HCT116 (cell line): Measurements from ENCODE around the gene UNC79. TPM values are rescaled to one million over a fixed set of nuclear protein-coding genes. Genes with fewer than 3 reads are reported as not detected.

Experiments
- ATAC-seq: fragments of 200-7000 bp; cut with Tn5 transposase; 2 replicates; pipeline ENCODE4 v1.9.1; 2020; ENCODE audit warnings: mild to moderate bottlenecking, moderate library complexity
- BruUV-seq: library from RNA; stranded (reverse); fragments of 400-500 nt; replicated peaks from 2 replicates; lab custom pipeline; 2021; lab: Mats Ljungman, UMichigan
- CTCF ChIA-PET: fragments of 300-600 bp; sonication (Branson Sonifier 250); formaldehyde crosslinking; loops from one replicate; lab custom pipeline; 2021; ENCODE audit warnings: antibody characterized with exemption; lab: Charles Lee
- POLR2A ChIA-PET: fragments of 300-600, 350-600 bp; sonication (Branson Sonifier 250); formaldehyde crosslinking; loops from one replicate; lab custom pipeline; 2021; ENCODE audit warnings: antibody characterized with exemption; lab: Charles Lee
- RAD21 ChIA-PET, 2 experiments: fragments of 300-600 bp; sonication (Branson Sonifier 250); formaldehyde crosslinking; loops; one replicate each; lab custom pipeline; 2023; ENCODE audit warnings: low total read pairs in 2 of 2; ENCODE audit not compliant: uncharacterized antibody in 2 of 2, unreplicated experiment in 2 of 2, low non-redundant PET in 1 of 2; lab: Charles Lee
- DNase-seq: peaks from one replicate; pipeline ENCODE4 v3.0.0-alpha.2; 2010; ENCODE audit warnings: low read depth, low spot score
- H2AFZ ChIP-seq: fragments of 200-600 bp; shearing (Covaris generic), sonication (generic); 2 replicates; pipeline ENCODE4 v1.6.1; 2017; ENCODE audit warnings: low read depth, mixed run types, mixed read lengths, antibody characterized with exemption, low read length; ENCODE audit not compliant: poor library complexity, severe bottlenecking
- H3K27ac ChIP-seq: 2 replicates; pipeline ENCODE4 v1.5.1; 2012; ENCODE audit warnings: low read depth, low read length
- H3K27me3 ChIP-seq: fragments of 200-600 bp; sonication (generic); 2 replicates; pipeline ENCODE4 v1.6.1; 2016; ENCODE audit warnings: mixed run types, low read length, mixed read lengths; ENCODE audit not compliant: insufficient read depth
- H3K36me3 ChIP-seq, 2 experiments: fragments of 200-500 bp in 1 of 2; fragments of 200-600 bp in 1 of 2; sonication (Bioruptor generic) in 1 of 2; sonication (generic) in 1 of 2; 2 replicates each; pipeline versions ENCODE4 v1.5.1 to v1.6.1; 2014 to 2016; ENCODE audit warnings: low read length in 2 of 2, inconsistent platforms in 1 of 2, mixed read lengths in 1 of 2, mixed run types in 1 of 2; ENCODE audit not compliant: insufficient read depth in 2 of 2, control insufficient read depth in 1 of 2
- H3K4me1 ChIP-seq, 2 experiments: fragments of 200-600 bp in 1 of 2; sonication (generic) in 1 of 2; 2 replicates each; pipeline versions ENCODE4 v1.5.1 to v1.6.1; 2012 to 2017; ENCODE audit warnings: low read length in 2 of 2, inconsistent platforms in 1 of 2, mild to moderate bottlenecking in 1 of 2, mixed read lengths in 1 of 2, mixed run types in 1 of 2, moderate library complexity in 1 of 2; ENCODE audit not compliant: insufficient read depth in 2 of 2, control insufficient read depth in 1 of 2
- H3K4me2 ChIP-seq: fragments of 200-600 bp; sonication (generic); 2 replicates; pipeline ENCODE4 v1.6.1; 2017; ENCODE audit warnings: mixed run types, low read length, mixed read lengths
- H3K4me3 ChIP-seq, 2 experiments: fragments of 200-600 bp in 1 of 2; sonication (generic) in 1 of 2; replicated peaks in 1 of 2; 2 replicates each; pipeline ENCODE4 v1.5.1; 2011 to 2016; ENCODE audit warnings: low read length in 2 of 2, control low read depth in 1 of 2, low read depth in 1 of 2, mild to moderate bottlenecking in 1 of 2, mixed read lengths in 1 of 2, mixed run types in 1 of 2
- H3K79me2 ChIP-seq: fragments of 200-600 bp; sonication (generic); 2 replicates; pipeline ENCODE4 v1.6.1; 2017; ENCODE audit warnings: mild to moderate bottlenecking, mixed run types, low read length, moderate library complexity, mixed read lengths; ENCODE audit not compliant: insufficient read depth
- H3K9ac ChIP-seq: fragments of 200-600 bp; sonication (generic); 2 replicates; pipeline ENCODE4 v1.6.1; 2016; ENCODE audit warnings: low read length, mixed read lengths
- H3K9me2 ChIP-seq: fragments of 200-600 bp; sonication (generic), shearing (Covaris generic); 2 replicates; pipeline ENCODE4 v1.6.1; 2017; ENCODE audit warnings: mixed run types, mild to moderate bottlenecking, moderate library complexity; ENCODE audit not compliant: insufficient read depth
- H3K9me3 ChIP-seq, 2 experiments: fragments of 200-500 bp in 1 of 2; fragments of 200-600 bp in 1 of 2; sonication (Bioruptor generic) in 1 of 2; sonication (generic) in 1 of 2; 2 replicates each; pipeline ENCODE4 v1.6.1; 2014 to 2017; ENCODE audit warnings: low read length in 2 of 2, mixed read lengths in 2 of 2, inconsistent platforms in 1 of 2, low read depth in 1 of 2, mild to moderate bottlenecking in 1 of 2, mixed run types in 1 of 2, moderate library complexity in 1 of 2; ENCODE audit not compliant: control insufficient read depth in 1 of 2, insufficient read depth in 1 of 2
- H4K20me1 ChIP-seq: fragments of 200-600 bp; sonication (generic), shearing (Covaris generic); 2 replicates; pipeline ENCODE4 v1.6.1; 2017; ENCODE audit warnings: mixed run types, mild to moderate bottlenecking, moderate library complexity; ENCODE audit not compliant: insufficient read depth
- CBX3 ChIP-seq: IDR thresholded peaks from 2 replicates; pipeline ENCODE4 v1.6.1; 2012; ENCODE audit warnings: low read depth
- ELF1 ChIP-seq: IDR thresholded peaks from 2 replicates; pipeline ENCODE4 v1.6.1; 2012; ENCODE audit warnings: low read depth, borderline replicate concordance
- EZH2phosphoT487 ChIP-seq: fragments of 200-600 bp; IDR thresholded peaks from 2 replicates; pipeline ENCODE4 v1.6.1; 2018; ENCODE audit warnings: antibody characterized with exemption, borderline replicate concordance
- JUND ChIP-seq: IDR thresholded peaks from 2 replicates; pipeline ENCODE4 v1.6.1; 2012
- POLR2A ChIP-seq: IDR thresholded peaks from 2 replicates; pipeline ENCODE4 v1.7.0; 2011; ENCODE audit warnings: borderline replicate concordance; ENCODE audit not compliant: insufficient read depth, insufficient read length; ENCODE audit errors: extremely low read depth
- POLR2AphosphoS5 ChIP-seq: IDR thresholded peaks from 2 replicates; pipeline ENCODE4 v1.6.1; 2011; ENCODE audit warnings: mild to moderate bottlenecking, low read depth, low read length, moderate library complexity
- RAD21 ChIP-seq: IDR thresholded peaks from 2 replicates; pipeline ENCODE4 v1.6.1; 2012; ENCODE audit warnings: low read depth, mild to moderate bottlenecking
- SIN3A ChIP-seq: IDR thresholded peaks from 2 replicates; pipeline ENCODE4 v1.6.1; 2012; ENCODE audit warnings: low read depth
- SRF ChIP-seq: IDR thresholded peaks from 2 replicates; pipeline ENCODE4 v1.6.1; 2012; ENCODE audit warnings: low read depth
- YY1 ChIP-seq: IDR thresholded peaks from 2 replicates; pipeline ENCODE4 v1.6.1; 2011; ENCODE audit warnings: low read length, low read depth, moderate library complexity, mild to moderate bottlenecking; ENCODE audit not compliant: insufficient replicate concordance; ENCODE audit errors: extremely low read depth
- ZFX ChIP-seq: fragments of 450-650 bp; IDR thresholded peaks from 2 replicates; pipeline ENCODE4 v1.6.1; 2017
- intact Hi-C: fragments of 100-400 bp; cut with micrococcal nuclease; formaldehyde crosslinking; loops from 2 replicates; pipeline ENCODE4 v1.10.0; 2022
- total RNA-seq: library from RNA; stranded (reverse); gene quantifications from one replicate; pipeline ENCODE4 v1.2.1, GENCODE V29; 2021; ENCODE audit not compliant: unreplicated experiment
- TF ChIP-seq, protein P1 (sequence below): IDR thresholded peaks from 2 replicates; pipeline ENCODE4 v1.6.1; 2011; ENCODE audit warnings: mild to moderate bottlenecking, low read length, moderate library complexity; ENCODE audit not compliant: insufficient replicate concordance; ENCODE audit errors: extremely low read depth
- TF ChIP-seq, protein P2 (sequence below): IDR thresholded peaks from 2 replicates; pipeline ENCODE4 v1.6.1; 2012
- TF ChIP-seq, protein P3 (sequence below): IDR thresholded peaks from 2 replicates; pipeline ENCODE4 v1.6.1; 2012

UNC79 gene
- total RNA-seq, 1 experiment from 2014 or later: 0.10 TPM

GRCh38 chr14:93720076-93720815 is 289.5 kb downstream of the UNC79 start:
- BruUV-seq: no TSS peak
- no peak overlapping the region for H3K4me2 ChIP-seq
- no peaks in the 10 kb centered on the region for H3K79me2 ChIP-seq
- H3K4me1 ChIP-seq: no peaks in the 10 kb centered on the region
- TF ChIP-seq EZH2phosphoT487 (no peak), RAD21 (no peak), ZFX (no peak), ELF1 (no peak), JUND (no peak), SIN3A (no peak), YY1 (no peak), CBX3 (no peak), POLR2AphosphoS5 (no peak), POLR2A (no peak), SRF (no peak)
- TF ChIP-seq, protein P1, sequence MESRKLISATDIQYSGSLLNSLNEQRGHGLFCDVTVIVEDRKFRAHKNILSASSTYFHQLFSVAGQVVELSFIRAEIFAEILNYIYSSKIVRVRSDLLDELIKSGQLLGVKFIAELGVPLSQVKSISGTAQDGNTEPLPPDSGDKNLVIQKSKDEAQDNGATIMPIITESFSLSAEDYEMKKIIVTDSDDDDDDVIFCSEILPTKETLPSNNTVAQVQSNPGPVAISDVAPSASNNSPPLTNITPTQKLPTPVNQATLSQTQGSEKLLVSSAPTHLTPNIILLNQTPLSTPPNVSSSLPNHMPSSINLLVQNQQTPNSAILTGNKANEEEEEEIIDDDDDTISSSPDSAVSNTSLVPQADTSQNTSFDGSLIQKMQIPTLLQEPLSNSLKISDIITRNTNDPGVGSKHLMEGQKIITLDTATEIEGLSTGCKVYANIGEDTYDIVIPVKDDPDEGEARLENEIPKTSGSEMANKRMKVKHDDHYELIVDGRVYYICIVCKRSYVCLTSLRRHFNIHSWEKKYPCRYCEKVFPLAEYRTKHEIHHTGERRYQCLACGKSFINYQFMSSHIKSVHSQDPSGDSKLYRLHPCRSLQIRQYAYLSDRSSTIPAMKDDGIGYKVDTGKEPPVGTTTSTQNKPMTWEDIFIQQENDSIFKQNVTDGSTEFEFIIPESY: no peak
- TF ChIP-seq, protein P2, sequence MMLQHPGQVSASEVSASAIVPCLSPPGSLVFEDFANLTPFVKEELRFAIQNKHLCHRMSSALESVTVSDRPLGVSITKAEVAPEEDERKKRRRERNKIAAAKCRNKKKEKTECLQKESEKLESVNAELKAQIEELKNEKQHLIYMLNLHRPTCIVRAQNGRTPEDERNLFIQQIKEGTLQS: no peak
- TF ChIP-seq, protein P3, sequence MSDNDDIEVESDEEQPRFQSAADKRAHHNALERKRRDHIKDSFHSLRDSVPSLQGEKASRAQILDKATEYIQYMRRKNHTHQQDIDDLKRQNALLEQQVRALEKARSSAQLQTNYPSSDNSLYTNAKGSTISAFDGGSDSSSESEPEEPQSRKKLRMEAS: no peak
- intact Hi-C loops: no loop called here
- no peaks in the 10 kb centered on the region for H4K20me1 ChIP-seq
- POLR2A ChIA-PET: no interaction called here
- no peaks in the 10 kb centered on the region for H3K27me3 ChIP-seq
- H2AFZ ChIP-seq: no peak overlapping the region
- DNase-seq (no peak), ATAC-seq (no peak)
- H3K27ac ChIP-seq: no peak overlapping the region
- RAD21 ChIA-PET: no interaction called here
- H3K36me3 ChIP-seq: no peaks in the 10 kb centered on the region
- no peak overlapping the region for H3K4me3 ChIP-seq
- H3K9me3 ChIP-seq: no peaks in the 10 kb centered on the region
- no peak overlapping the region for H3K9ac ChIP-seq
- CTCF ChIA-PET: no interaction called here
- no peaks in the 10 kb centered on the region for H3K9me2 ChIP-seq
